ENCODE results near the gene OPN3. TPM values are rescaled to one million over a fixed set of nuclear protein-coding genes. Genes with fewer than 3 reads are reported as not detected.

OPN3 gene
- total RNA-seq, 1 donor from 2014 or later: 20.0 TPM

DNA sequence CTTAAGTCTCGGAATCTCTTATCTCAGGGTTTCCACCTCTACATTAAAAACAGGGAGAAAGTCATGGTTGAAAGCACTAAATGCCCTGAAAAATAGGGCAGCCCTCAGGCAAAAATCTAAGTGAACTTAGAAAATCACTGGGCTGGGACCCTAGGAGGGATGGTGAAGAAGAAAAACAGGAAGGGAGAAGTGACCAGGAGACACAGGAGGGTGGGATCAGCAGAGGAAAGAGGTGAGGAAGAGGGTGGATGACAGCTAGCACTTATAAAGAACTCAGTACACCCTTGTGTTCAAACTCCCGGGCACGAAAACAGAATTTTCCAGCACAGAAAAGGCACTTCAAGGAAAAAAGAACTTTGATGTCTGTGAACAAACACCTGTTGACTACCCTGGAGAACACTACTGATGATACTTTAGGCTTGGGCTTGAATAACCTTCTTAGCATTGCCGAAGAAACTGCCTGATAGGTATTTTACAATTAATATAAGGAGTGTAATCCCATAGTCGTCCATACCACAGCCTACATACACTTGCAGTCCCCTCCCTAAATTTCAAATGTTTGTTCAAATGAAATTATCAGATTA, 2.0 kb downstream of the OPN3 start:
- peak overlapping the region; percentile 37 for H3K27ac Mint-ChIP-seq (ENCODE audit: unreplicated experiment)
- H3K4me1 Mint-ChIP-seq (ENCODE audit: low read depth): peaks cover 51% of the 10 kb centered on the region

GRCh38 chr1:241637604-241638003, 2.6 kb downstream of the OPN3 start:
- Mint-ChIP-seq H3K27me3 (ENCODE audit: low read depth) (no peaks in the 10 kb centered on the region), H3K4me3 (ENCODE audit: unreplicated experiment) (peak overlapping the region; percentile 85), H3K9me3 (ENCODE audit: low read depth) (peaks cover 8% of the 10 kb centered on the region), H3K36me3 (ENCODE audit: low read depth) (peaks cover 7% of the 10 kb centered on the region), H3K4me1 (ENCODE audit: low read depth) (peaks cover 51% of the 10 kb centered on the region), H3K27ac (ENCODE audit: unreplicated experiment) (peak overlapping the region; percentile 79)
- TF ChIP-seq CTCF (IDR thresholded peaks at IDR 0.05): no peak
- DNase-seq (ENCODE audit: low spot score): no peak

More for the DNA sequence above, 2.0 kb downstream of the OPN3 start:
- TF ChIP-seq CTCF (IDR thresholded peaks at IDR 0.05): no peak
- Mint-ChIP-seq H3K36me3 (ENCODE audit: low read depth) (peaks cover 7% of the 10 kb centered on the region), H3K9me3 (ENCODE audit: low read depth) (peaks cover 8% of the 10 kb centered on the region), H3K4me3 (ENCODE audit: unreplicated experiment) (peak overlapping the region; percentile 85), H3K27me3 (ENCODE audit: low read depth) (no peaks in the 10 kb centered on the region)
- DNase-seq (ENCODE audit: low spot score): no peak

DNA sequence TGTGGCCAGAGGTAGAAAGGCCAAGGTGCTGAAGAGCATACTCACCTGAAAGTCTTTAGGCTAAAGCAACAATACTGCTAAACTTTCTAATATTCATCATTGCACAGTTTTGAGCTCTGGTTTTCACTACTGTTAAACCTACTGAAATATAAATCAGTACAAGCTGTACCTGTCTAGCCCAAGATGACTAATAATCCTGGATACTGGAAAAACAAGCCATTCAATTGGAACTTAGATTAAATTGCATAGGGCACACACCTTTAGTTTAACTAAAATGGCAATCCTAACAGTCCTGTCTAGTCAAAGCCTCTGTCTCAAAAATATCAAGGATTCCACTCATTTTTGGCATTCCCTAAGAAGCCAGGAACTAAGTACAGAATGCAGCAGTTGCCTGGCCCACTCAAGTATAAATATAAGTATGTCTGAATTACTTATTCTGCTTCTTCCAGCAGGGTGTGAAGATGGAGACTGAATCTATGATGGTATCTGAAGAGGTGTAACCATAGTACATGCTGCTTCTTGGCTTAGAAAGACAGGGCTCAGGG, 3.1 kb downstream of the OPN3 start:
- Mint-ChIP-seq H3K9me3 (ENCODE audit: low read depth) (peaks cover 4% of the 10 kb centered on the region), H3K27ac (ENCODE audit: unreplicated experiment) (peak overlapping the region; percentile 79), H3K4me1 (ENCODE audit: low read depth) (peaks cover 48% of the 10 kb centered on the region), H3K27me3 (ENCODE audit: low read depth) (no peaks in the 10 kb centered on the region), H3K36me3 (ENCODE audit: low read depth) (peaks cover 8% of the 10 kb centered on the region), H3K4me3 (ENCODE audit: unreplicated experiment) (peak overlapping the region; percentile 85)
- DNase-seq (ENCODE audit: low spot score): no peak
- TF ChIP-seq CTCF (IDR thresholded peaks at IDR 0.05): no peak

GRCh38 chr1:241636291-241636690, 3.9 kb downstream of the OPN3 start:
- DNase-seq (ENCODE audit: low spot score): no peak
- H3K4me3 Mint-ChIP-seq (ENCODE audit: unreplicated experiment): no peak overlapping the region
- peaks cover 10% of the 10 kb centered on the region for H3K36me3 Mint-ChIP-seq (ENCODE audit: low read depth)
- H3K4me1 Mint-ChIP-seq (ENCODE audit: low read depth): peaks cover 40% of the 10 kb centered on the region
- H3K27me3 Mint-ChIP-seq (ENCODE audit: low read depth): no peaks in the 10 kb centered on the region
- H3K9me3 Mint-ChIP-seq (ENCODE audit: low read depth): no peaks in the 10 kb centered on the region
- no peak for TF ChIP-seq CTCF (IDR thresholded peaks at IDR 0.05)
- H3K27ac Mint-ChIP-seq (ENCODE audit: unreplicated experiment): peak overlapping the region; percentile 78

GRCh38 chr1:241635556-241636152, 4.5 kb downstream of the OPN3 start:
- H3K4me1 Mint-ChIP-seq (ENCODE audit: low read depth): peaks cover 33% of the 10 kb centered on the region
- no peak for TF ChIP-seq CTCF (IDR thresholded peaks at IDR 0.05)
- no peak for DNase-seq (ENCODE audit: low spot score)
- H3K27ac Mint-ChIP-seq (ENCODE audit: unreplicated experiment): no peak overlapping the region
- H3K4me3 Mint-ChIP-seq (ENCODE audit: unreplicated experiment): no peak overlapping the region
- H3K9me3 Mint-ChIP-seq (ENCODE audit: low read depth): no peaks in the 10 kb centered on the region
- H3K27me3 Mint-ChIP-seq (ENCODE audit: low read depth): no peaks in the 10 kb centered on the region
- H3K36me3 Mint-ChIP-seq (ENCODE audit: low read depth): peaks cover 10% of the 10 kb centered on the region
